HL-60 (cell line): Measurements from ENCODE around the gene HSBP1L1.

Experiments
- GABPA ChIP-seq: IDR thresholded peaks from 2 replicates; pipeline ENCODE4 v1.6.1; 2012; ENCODE audit warnings: low read depth
- POLR2AphosphoS5 ChIP-seq: IDR thresholded peaks from 2 replicates; pipeline ENCODE4 v1.6.1; 2012; ENCODE audit warnings: low read depth
- SPI1 ChIP-seq: IDR thresholded peaks from 2 replicates; pipeline ENCODE4 v1.6.1; 2012; ENCODE audit warnings: low read depth, mild to moderate bottlenecking, borderline replicate concordance
- TF ChIP-seq, protein P1 (sequence below): IDR thresholded peaks from one replicate; pipeline ENCODE4 v1.5.1; 2011; ENCODE audit warnings: low read length, control low read depth, inconsistent platforms; ENCODE audit not compliant: insufficient read depth
- TF ChIP-seq, protein P2 (sequence below): IDR thresholded peaks from 2 replicates; pipeline ENCODE4 v1.6.1; 2012; ENCODE audit warnings: low read depth; ENCODE audit not compliant: insufficient replicate concordance

DNA sequence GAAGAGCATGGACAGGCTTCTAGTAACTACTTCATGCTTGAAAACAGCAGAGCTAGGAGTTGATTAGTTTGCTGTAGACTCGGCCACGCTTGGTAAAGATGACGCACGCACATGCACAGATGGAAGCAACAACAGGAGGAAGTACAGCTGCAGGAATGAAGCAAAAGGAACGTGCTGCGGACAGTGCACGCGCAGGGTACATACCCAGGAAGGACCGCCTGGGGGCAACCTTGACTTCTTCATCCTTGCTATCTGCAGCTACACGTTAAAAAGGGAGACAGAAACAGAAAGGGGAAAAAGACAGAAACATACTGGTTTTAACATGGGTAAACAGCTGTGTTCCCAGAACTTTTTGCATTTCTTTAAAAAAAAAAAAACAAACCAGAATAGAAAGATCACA lies 30.7 kb upstream of the HSBP1L1 start:
- TF ChIP-seq, protein P1, sequence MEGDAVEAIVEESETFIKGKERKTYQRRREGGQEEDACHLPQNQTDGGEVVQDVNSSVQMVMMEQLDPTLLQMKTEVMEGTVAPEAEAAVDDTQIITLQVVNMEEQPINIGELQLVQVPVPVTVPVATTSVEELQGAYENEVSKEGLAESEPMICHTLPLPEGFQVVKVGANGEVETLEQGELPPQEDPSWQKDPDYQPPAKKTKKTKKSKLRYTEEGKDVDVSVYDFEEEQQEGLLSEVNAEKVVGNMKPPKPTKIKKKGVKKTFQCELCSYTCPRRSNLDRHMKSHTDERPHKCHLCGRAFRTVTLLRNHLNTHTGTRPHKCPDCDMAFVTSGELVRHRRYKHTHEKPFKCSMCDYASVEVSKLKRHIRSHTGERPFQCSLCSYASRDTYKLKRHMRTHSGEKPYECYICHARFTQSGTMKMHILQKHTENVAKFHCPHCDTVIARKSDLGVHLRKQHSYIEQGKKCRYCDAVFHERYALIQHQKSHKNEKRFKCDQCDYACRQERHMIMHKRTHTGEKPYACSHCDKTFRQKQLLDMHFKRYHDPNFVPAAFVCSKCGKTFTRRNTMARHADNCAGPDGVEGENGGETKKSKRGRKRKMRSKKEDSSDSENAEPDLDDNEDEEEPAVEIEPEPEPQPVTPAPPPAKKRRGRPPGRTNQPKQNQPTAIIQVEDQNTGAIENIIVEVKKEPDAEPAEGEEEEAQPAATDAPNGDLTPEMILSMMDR = peak; percentile 88
- TF ChIP-seq POLR2AphosphoS5 = peak; percentile 82
- TF ChIP-seq, protein P2, sequence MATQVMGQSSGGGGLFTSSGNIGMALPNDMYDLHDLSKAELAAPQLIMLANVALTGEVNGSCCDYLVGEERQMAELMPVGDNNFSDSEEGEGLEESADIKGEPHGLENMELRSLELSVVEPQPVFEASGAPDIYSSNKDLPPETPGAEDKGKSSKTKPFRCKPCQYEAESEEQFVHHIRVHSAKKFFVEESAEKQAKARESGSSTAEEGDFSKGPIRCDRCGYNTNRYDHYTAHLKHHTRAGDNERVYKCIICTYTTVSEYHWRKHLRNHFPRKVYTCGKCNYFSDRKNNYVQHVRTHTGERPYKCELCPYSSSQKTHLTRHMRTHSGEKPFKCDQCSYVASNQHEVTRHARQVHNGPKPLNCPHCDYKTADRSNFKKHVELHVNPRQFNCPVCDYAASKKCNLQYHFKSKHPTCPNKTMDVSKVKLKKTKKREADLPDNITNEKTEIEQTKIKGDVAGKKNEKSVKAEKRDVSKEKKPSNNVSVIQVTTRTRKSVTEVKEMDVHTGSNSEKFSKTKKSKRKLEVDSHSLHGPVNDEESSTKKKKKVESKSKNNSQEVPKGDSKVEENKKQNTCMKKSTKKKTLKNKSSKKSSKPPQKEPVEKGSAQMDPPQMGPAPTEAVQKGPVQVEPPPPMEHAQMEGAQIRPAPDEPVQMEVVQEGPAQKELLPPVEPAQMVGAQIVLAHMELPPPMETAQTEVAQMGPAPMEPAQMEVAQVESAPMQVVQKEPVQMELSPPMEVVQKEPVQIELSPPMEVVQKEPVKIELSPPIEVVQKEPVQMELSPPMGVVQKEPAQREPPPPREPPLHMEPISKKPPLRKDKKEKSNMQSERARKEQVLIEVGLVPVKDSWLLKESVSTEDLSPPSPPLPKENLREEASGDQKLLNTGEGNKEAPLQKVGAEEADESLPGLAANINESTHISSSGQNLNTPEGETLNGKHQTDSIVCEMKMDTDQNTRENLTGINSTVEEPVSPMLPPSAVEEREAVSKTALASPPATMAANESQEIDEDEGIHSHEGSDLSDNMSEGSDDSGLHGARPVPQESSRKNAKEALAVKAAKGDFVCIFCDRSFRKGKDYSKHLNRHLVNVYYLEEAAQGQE = no peak
- peak; percentile 38; the same call in 1 of the 2 replicates for TF ChIP-seq SPI1
- TF ChIP-seq GABPA = no peak
